ENCODE measurements around the gene ATF7IP2.

GRCh38 chr16:10485698-10486382, 100.0 kb downstream of the ATF7IP2 start:
- TF ChIP-seq CTCF (conservative IDR thresholded peaks at IDR 0.05) (no peak), ZFX (IDR thresholded peaks at IDR 0.05) (no peak)
